ENCODE measurements around the gene KMT2A.

DNA sequence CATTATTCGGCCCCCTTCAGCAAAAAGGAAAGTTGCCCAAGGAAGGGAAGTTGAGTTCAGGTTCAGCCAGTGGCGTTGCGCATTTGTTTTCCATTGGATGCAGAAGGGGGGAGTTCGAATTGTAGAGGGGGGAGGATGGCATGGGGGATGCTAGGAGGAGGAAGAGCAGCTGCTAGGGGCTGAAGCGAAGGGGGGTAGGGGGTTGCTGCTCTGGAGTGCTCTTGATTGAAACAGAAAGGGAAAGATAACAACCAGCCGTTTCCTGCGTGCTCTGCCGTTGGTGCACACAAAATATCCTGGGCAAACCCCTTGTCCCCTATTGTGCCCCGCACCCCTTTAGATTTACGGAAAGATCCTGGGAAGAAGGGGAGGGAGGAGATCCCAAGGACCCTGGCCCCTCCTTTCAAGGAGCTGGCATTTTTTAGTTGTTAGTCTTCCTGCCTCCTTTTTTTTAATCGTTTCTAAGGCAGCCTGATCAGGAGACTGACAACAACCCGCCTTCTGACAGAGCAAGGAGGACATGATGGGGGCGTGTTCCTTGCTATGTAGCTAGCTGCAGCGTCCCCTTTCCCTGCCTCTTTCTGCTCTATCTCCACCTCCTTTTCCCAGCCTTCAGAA is 2.1 kb downstream of the KMT2A start:
- TF ChIP-seq, protein P1, sequence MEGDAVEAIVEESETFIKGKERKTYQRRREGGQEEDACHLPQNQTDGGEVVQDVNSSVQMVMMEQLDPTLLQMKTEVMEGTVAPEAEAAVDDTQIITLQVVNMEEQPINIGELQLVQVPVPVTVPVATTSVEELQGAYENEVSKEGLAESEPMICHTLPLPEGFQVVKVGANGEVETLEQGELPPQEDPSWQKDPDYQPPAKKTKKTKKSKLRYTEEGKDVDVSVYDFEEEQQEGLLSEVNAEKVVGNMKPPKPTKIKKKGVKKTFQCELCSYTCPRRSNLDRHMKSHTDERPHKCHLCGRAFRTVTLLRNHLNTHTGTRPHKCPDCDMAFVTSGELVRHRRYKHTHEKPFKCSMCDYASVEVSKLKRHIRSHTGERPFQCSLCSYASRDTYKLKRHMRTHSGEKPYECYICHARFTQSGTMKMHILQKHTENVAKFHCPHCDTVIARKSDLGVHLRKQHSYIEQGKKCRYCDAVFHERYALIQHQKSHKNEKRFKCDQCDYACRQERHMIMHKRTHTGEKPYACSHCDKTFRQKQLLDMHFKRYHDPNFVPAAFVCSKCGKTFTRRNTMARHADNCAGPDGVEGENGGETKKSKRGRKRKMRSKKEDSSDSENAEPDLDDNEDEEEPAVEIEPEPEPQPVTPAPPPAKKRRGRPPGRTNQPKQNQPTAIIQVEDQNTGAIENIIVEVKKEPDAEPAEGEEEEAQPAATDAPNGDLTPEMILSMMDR (conservative IDR thresholded peaks at IDR 0.05 in 1 of 2, IDR thresholded peaks at IDR 0.05 in 1 of 2; ENCODE audit: extremely low read depth in 1 of 2, insufficient read depth in 1 of 2, low read depth in 1 of 2, low read length in 2 of 2), result no peak
- TF ChIP-seq EZH2 (IDR thresholded peaks at IDR 0.05; ENCODE audit: borderline replicate concordance, low read length), result no peak
